Testis (tissue), 3 donors: ENCODE data around the gene INTU. TPM values are rescaled to one million over a fixed set of nuclear protein-coding genes. Genes with fewer than 3 reads are reported as not detected.

Experiments used
- DNase-seq: peaks from one replicate; pipeline ENCODE4 v3.0.0-alpha.2; 2019
- H3K27ac ChIP-seq, 2 donors: fragments of 200-600 bp; sonication (generic); one replicate each; pipeline ENCODE4 v1.5.1; 2019
- H3K27me3 ChIP-seq: fragments of 200-600 bp; sonication (generic); one replicate; pipeline ENCODE4 v1.5.1; 2019
- H3K36me3 ChIP-seq: fragments of 200-600 bp; sonication (generic); one replicate; pipeline ENCODE4 v1.5.1; 2017; ENCODE audit warnings: low read depth; ENCODE audit errors: missing control alignments
- H3K4me1 ChIP-seq: fragments of 200-600 bp; sonication (generic); one replicate; pipeline ENCODE4 v1.5.1; 2019
- H3K4me3 ChIP-seq, 2 donors: fragments of 200-600 bp; sonication (generic); one replicate each; pipeline ENCODE4 v1.5.1; 2017 to 2019
- H3K9me3 ChIP-seq: fragments of 200-600 bp; sonication (generic); one replicate; pipeline ENCODE4 v1.5.1; 2017
- POLR2A ChIP-seq: fragments of 450-650 bp; IDR thresholded peaks from one replicate; pipeline ENCODE4 v1.6.1; 2017; ENCODE audit warnings: antibody characterized with exemption, mild to moderate bottlenecking, moderate library complexity
- WGBS, 2 donors: methylation state at CpG; one replicate each; pipeline ENCODE4 v1.1.5; 2018; 5-methylcytosine and 5-hydroxymethylcytosine counted together
- intact Hi-C: fragments of 100-400 bp; cut with DNase I; formaldehyde crosslinking; loops from one replicate; pipeline ENCODE4 v1.15.1; 2023; ENCODE audit warnings: low total_unique reads
- polyA plus RNA-seq: library from polyadenylated mRNA; stranded (reverse); fragments of 350-450 nt; fragmentation: Illumina TruSeq; extraction: RNeasy Lipid Tissue Mini Kit (QIAGEN cat#74804); gene quantifications from one replicate; pipeline ENCODE4 v1.2.3, GENCODE V29; 2014; ENCODE audit warnings: low read depth, low replicate concordance; ENCODE audit not compliant: insufficient read depth
- total RNA-seq, 2 donors: library from RNA; depleted of rRNA; stranded (reverse); fragments of >200 nt; gene quantifications; one replicate each; pipeline ENCODE4 v1.2.3, GENCODE V29; 2016
- TF ChIP-seq, protein P1 (sequence below), 3 experiments: fragments of 450-650 bp in 2 of 3; fragments of 200-600 bp in 1 of 3; sonication (generic) in 1 of 3; IDR thresholded peaks; one replicate each; pipeline ENCODE4 v1.5.1; 2016 to 2019; ENCODE audit warnings: antibody characterized with exemption in 3 of 3, mild to moderate bottlenecking in 2 of 3, moderate library complexity in 1 of 3

Gene INTU
- total and polyA plus RNA-seq, 3 donors from 2014 or later: 8.0 to 41.6 (median 27.3) TPM

DNA sequence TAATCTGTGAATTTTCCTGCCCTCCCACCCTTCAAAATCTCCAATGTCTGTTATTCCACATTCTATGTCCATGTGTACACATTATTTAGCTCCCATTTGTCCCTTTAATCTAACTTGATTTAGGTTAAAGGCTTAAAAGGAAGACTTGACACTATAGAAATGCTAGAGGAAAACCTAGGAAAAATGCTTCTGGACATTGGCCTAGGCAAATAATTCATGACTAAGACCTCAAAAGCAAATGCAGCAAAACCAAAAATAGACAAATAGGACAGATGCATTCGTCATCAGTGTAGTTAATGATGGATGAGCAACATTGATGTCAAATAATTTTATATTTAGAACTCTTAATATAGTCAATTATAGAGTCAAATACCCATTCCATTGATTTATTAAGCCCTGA lies 36.9 kb downstream of the INTU start:
- intact Hi-C loops: no loop called here
- Histone ChIP-seq H3K36me3 (no peaks in the 10 kb centered on the region), H3K27me3 (no peaks in the 10 kb centered on the region), H3K4me1 (no peaks in the 10 kb centered on the region), H3K9me3 (no peaks in the 10 kb centered on the region), H3K27ac (no peak overlapping the region), H3K4me3 (no peak overlapping the region)
- TF ChIP-seq POLR2A: no peak
- TF ChIP-seq, protein P1, sequence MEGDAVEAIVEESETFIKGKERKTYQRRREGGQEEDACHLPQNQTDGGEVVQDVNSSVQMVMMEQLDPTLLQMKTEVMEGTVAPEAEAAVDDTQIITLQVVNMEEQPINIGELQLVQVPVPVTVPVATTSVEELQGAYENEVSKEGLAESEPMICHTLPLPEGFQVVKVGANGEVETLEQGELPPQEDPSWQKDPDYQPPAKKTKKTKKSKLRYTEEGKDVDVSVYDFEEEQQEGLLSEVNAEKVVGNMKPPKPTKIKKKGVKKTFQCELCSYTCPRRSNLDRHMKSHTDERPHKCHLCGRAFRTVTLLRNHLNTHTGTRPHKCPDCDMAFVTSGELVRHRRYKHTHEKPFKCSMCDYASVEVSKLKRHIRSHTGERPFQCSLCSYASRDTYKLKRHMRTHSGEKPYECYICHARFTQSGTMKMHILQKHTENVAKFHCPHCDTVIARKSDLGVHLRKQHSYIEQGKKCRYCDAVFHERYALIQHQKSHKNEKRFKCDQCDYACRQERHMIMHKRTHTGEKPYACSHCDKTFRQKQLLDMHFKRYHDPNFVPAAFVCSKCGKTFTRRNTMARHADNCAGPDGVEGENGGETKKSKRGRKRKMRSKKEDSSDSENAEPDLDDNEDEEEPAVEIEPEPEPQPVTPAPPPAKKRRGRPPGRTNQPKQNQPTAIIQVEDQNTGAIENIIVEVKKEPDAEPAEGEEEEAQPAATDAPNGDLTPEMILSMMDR (IDR thresholded peaks at IDR 0.05): no peak
- no peak for DNase-seq
- WGBS, 2 donors: 77% methylated on average over 1 of the region's 1 CpG

DNA sequence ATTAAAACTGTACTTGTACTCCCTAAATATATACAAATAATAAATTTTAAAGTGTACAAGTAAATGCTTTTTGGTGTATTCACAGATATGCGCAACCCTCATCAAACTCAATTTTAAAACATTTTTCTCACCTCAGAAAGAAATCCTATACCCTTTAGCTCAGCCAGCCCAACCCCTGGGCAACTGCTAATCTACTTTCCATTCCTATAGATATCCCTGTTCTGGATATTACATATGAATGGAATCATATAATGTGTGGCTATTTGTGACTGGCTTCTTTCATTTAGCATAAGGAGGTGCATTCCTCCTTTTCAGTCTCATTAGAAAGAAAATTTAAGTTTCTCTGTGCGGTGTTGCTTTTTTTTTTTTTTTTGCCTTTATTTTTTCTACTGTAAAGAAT lies 39.4 kb downstream of the INTU start:
- H3K4me3 ChIP-seq: no peak overlapping the region
- H3K36me3 ChIP-seq: no peaks in the 10 kb centered on the region
- no peaks in the 10 kb centered on the region for H3K9me3 ChIP-seq
- TF ChIP-seq, protein P1 (IDR thresholded peaks at IDR 0.05): no peak
- TF ChIP-seq POLR2A: no peak
- H3K27me3 ChIP-seq: no peaks in the 10 kb centered on the region
- no peak overlapping the region for H3K27ac ChIP-seq
- no peak for DNase-seq
- intact Hi-C loops: no loop called here
- H3K4me1 ChIP-seq: no peaks in the 10 kb centered on the region
- WGBS, 2 donors: 73 to 96% methylated on average over 2 of the region's 2 CpGs

- Histone ChIP-seq H3K9me3 (no peaks in the 10 kb centered on the region), H3K36me3 (no peaks in the 10 kb centered on the region), H3K27me3 (no peaks in the 10 kb centered on the region), H3K4me3 (no peak overlapping the region), H3K27ac (no peak overlapping the region), H3K4me1 (no peaks in the 10 kb centered on the region)
- TF ChIP-seq POLR2A: no peak
- TF ChIP-seq, protein P1 (IDR thresholded peaks at IDR 0.05): no peak
- no peak for DNase-seq
- intact Hi-C loops: no loop called here
Observed at GRCh38 chr4:127685292-127685691, 52.5 kb downstream of the INTU start.

DNA sequence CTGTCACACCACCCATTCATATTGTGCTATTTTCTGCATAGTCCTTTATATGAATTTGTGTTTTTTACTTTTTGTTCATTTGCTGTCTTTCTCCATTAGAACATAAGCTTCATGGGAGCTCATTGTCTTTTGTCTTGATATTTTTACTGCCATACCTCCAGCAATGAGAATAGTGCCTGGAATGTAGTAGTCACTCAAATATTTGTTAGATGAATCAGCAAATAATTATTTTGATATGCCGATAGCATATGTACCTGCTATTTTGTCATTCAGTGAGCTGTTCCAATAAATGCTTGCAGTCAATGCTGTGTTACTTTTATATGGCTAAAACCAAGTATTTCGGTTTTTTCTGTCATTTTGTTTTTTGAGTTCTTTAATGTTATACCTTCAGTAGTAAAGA lies 53.9 kb downstream of the INTU start:
- intact Hi-C loops: no loop called here
- Histone ChIP-seq H3K4me3 (no peak overlapping the region), H3K4me1 (no peaks in the 10 kb centered on the region), H3K27ac (no peak overlapping the region), H3K9me3 (no peaks in the 10 kb centered on the region), H3K27me3 (no peaks in the 10 kb centered on the region), H3K36me3 (no peaks in the 10 kb centered on the region)
- TF ChIP-seq POLR2A: no peak
- TF ChIP-seq, protein P1 (IDR thresholded peaks at IDR 0.05): no peak
- WGBS, 2 donors: 93 to 96% methylated on average over 2 of the region's 2 CpGs
- no peak for DNase-seq

GRCh38 chr4:127687580-127687979 lies 54.8 kb downstream of the INTU start:
- Histone ChIP-seq H3K9me3 (no peaks in the 10 kb centered on the region), H3K4me3 (no peak overlapping the region), H3K27me3 (no peaks in the 10 kb centered on the region), H3K27ac (no peak overlapping the region), H3K36me3 (no peaks in the 10 kb centered on the region), H3K4me1 (no peaks in the 10 kb centered on the region)
- no peak for TF ChIP-seq POLR2A
- TF ChIP-seq, protein P1 (IDR thresholded peaks at IDR 0.05): no peak
- WGBS, 2 donors: 83 to 89% methylated on average over 7 of the region's 7 CpGs
- DNase-seq: no peak
- intact Hi-C loops: no loop called here
